Esophagus squamous epithelium (tissue), 5 donors: ENCODE data around the gene TRAPPC1. TPM values are rescaled to one million over a fixed set of nuclear protein-coding genes. Genes with fewer than 3 reads are reported as not detected.

Source experiments
- DNase-seq: peaks from one replicate; lab custom pipeline; 2025; lab: John Stamatoyannopoulos, UW
- H3K27ac ChIP-seq, 4 donors: fragments of 200-600 bp; sonication (generic); one replicate each; pipeline ENCODE4 v1.5.1; 2016 to 2019; ENCODE audit warnings: mild to moderate bottlenecking in 1 of 4
- H3K27me3 ChIP-seq, 4 donors: fragments of 200-600 bp; sonication (generic); 1 replicate in 3 of 4; 2 replicates in 1 of 4; pipeline versions ENCODE4 v1.5.1 to v1.6.0; 2017 to 2021; ENCODE audit warnings: antibody characterized with exemption in 1 of 4
- H3K36me3 ChIP-seq, 3 donors: fragments of 200-600 bp; sonication (generic); one replicate each; pipeline ENCODE4 v1.5.1; 2016 to 2019
- H3K4me1 ChIP-seq, 3 donors: fragments of 200-600 bp; sonication (generic); one replicate each; pipeline ENCODE4 v1.5.1; 2017 to 2019
- H3K4me3 ChIP-seq, 4 donors: fragments of 200-600 bp; sonication (generic); 1 replicate in 3 of 4; 2 replicates in 1 of 4; pipeline ENCODE4 v1.5.1; 2016 to 2019; ENCODE audit warnings: mild to moderate bottlenecking in 2 of 4, moderate library complexity in 1 of 4
- H3K9me3 ChIP-seq, 3 donors: fragments of 200-600 bp; sonication (generic); one replicate each; pipeline ENCODE4 v1.5.1; 2016 to 2019
- CTCF ChIP-seq, 6 experiments: fragments of 450-650 bp in 4 of 6; fragments of 200-600 bp in 2 of 6; sonication (generic) in 2 of 6; IDR thresholded peaks; one replicate each; pipeline ENCODE4 v1.5.1; 2016 to 2019; ENCODE audit warnings: antibody characterized with exemption in 6 of 6, mild to moderate bottlenecking in 4 of 6, moderate library complexity in 4 of 6
- POLR2A ChIP-seq, 4 donors: fragments of 450-650 bp; IDR thresholded peaks; one replicate each; pipeline ENCODE4 v1.6.1; 2017; ENCODE audit warnings: antibody characterized with exemption in 4 of 4, mild to moderate bottlenecking in 4 of 4, moderate library complexity in 3 of 4
- WGBS, 2 donors: methylation state at CpG; one replicate each; pipeline ENCODE4 v1.1.5; 2018; 5-methylcytosine and 5-hydroxymethylcytosine counted together
- intact Hi-C: fragments of 100-400 bp; cut with DNase I; formaldehyde crosslinking; loops from one replicate; pipeline ENCODE4 v1.15.0; 2022
- total RNA-seq, 4 donors: library from RNA; depleted of rRNA; stranded (reverse); fragments of >200 nt; gene quantifications; one replicate each; pipeline ENCODE4 v1.1.0, GENCODE V29; 2016
- donor health status: DM: yes; HTN: yes; CAD: no.

The TRAPPC1 gene
- total RNA-seq, 4 donors from 2014 or later = 31.3 to 71.1 (median 40.3) TPM

GRCh38 chr17:7932483-7932891 is 741 bp upstream of the TRAPPC1 start:
- Histone ChIP-seq H3K27me3 (peaks cover 0 to 4% (median 0%) of the 10 kb centered on the region in 4 donors), H3K9me3 (no peaks in the 10 kb centered on the region), H3K4me3 (peak overlapping the region; percentile 68 to 87 (median 82)), H3K36me3 (peaks cover 0 to 38% (median 0%) of the 10 kb centered on the region in 3 donors), H3K4me1 (peaks cover 19 to 53% (median 28%) of the 10 kb centered on the region in 3 donors), H3K27ac (peak overlapping the region; percentile 86 to 94 (median 90))
- WGBS, 2 donors = 0% methylated on average over 1 to 14 of the region's 17 CpGs
- DNase-seq = no peak
- intact Hi-C loops = no loop called here
- no peak for TF ChIP-seq CTCF (IDR thresholded peaks at IDR 0.05)
- TF ChIP-seq POLR2A (IDR thresholded peaks at IDR 0.05) = no peak

GRCh38 chr17:7930841-7931631 is 710 bp downstream of the TRAPPC1 start:
- peaks cover 0 to 4% (median 0%) of the 10 kb centered on the region in 4 donors for H3K27me3 ChIP-seq
- 34 to 50% methylated on average over 15 to 20 of the region's 20 CpGs for WGBS, 2 donors
- no peaks in the 10 kb centered on the region for H3K9me3 ChIP-seq
- peak overlapping the region; percentile 68 to 87 (median 82) for H3K4me3 ChIP-seq
- peaks cover 0 to 24% (median 0%) of the 10 kb centered on the region in 3 donors for H3K36me3 ChIP-seq
- TF ChIP-seq CTCF (IDR thresholded peaks at IDR 0.05) (no peak), POLR2A (IDR thresholded peaks at IDR 0.05) (no peak)
- intact Hi-C loops = no loop called here
- peaks cover 19 to 53% (median 28%) of the 10 kb centered on the region in 3 donors for H3K4me1 ChIP-seq
- DNase-seq = no peak
- H3K27ac ChIP-seq = peak overlapping the region; percentile 86 to 94 (median 90)

- Histone ChIP-seq H3K4me3 (peak within 1 kb of the TSS; percentile 13 to 52 (median 28)), H3K27ac (no peak within 1 kb of the TSS), H3K36me3 (peaks cover 0 to 8% (median 0%) of the 10 kb centered on the region in 3 donors), H3K4me1 (peaks cover 19 to 47% (median 28%) of the 10 kb centered on the region in 3 donors), H3K27me3 (peaks cover 0 to 4% (median 0%) of the 10 kb centered on the region in 4 donors), H3K9me3 (no peaks in the 10 kb centered on the region)
- intact Hi-C loops = no loop called here
- TF ChIP-seq CTCF (IDR thresholded peaks at IDR 0.05) (no peak), POLR2A (IDR thresholded peaks at IDR 0.05) (no peak)
- DNase-seq = no peak
- 49 to 54% methylated on average over 32 to 36 of the region's 67 CpGs for WGBS, 2 donors
Measured at GRCh38 chr17:7929158-7930023, 2.4 kb downstream of the TRAPPC1 start, which contains the start of gene KCNAB3. Gene KCNAB3, minus strand, starts transcription at chr17:7929856. Its CDS starts 421 bp downstream, at chr17:7929435.

- no peak overlapping the region for H3K4me3 ChIP-seq
- DNase-seq = no peak
- intact Hi-C loops = no loop called here
- H3K27ac ChIP-seq = no peak overlapping the region
- H3K27me3 ChIP-seq = peaks cover 0 to 4% (median 0%) of the 10 kb centered on the region in 4 donors
- WGBS, 2 donors = 56 to 73% methylated on average over 2 to 3 of the region's 3 CpGs
- H3K36me3 ChIP-seq = peaks cover 0 to 8% (median 0%) of the 10 kb centered on the region in 3 donors
- TF ChIP-seq CTCF (IDR thresholded peaks at IDR 0.05) = no peak
- TF ChIP-seq POLR2A (IDR thresholded peaks at IDR 0.05) = no peak
- H3K4me1 ChIP-seq = peaks cover 14 to 38% (median 27%) of the 10 kb centered on the region in 3 donors
- no peaks in the 10 kb centered on the region for H3K9me3 ChIP-seq
Measured at GRCh38 chr17:7927596-7927995, 4.2 kb downstream of the TRAPPC1 start.
